Ovary (tissue), 3 donors: ENCODE data around the gene ZNF90.

Source experiments
- CTCF ChIP-seq, 3 donors: fragments of 450-650 bp in 2 of 3; fragments of 200-600 bp in 1 of 3; IDR thresholded peaks; one replicate each; pipeline versions ENCODE4 v1.5.1 to v1.8.0; 2016 to 2022; ENCODE audit warnings: antibody characterized with exemption in 3 of 3, mild to moderate bottlenecking in 1 of 3
- EP300 ChIP-seq: sonication (generic); formaldehyde crosslinking; IDR thresholded peaks from one replicate; pipeline ENCODE4 v1.6.1; 2017; ENCODE audit warnings: antibody characterized with exemption
- donor health status: DM: no; HTN: no; CAD: no.

DNA sequence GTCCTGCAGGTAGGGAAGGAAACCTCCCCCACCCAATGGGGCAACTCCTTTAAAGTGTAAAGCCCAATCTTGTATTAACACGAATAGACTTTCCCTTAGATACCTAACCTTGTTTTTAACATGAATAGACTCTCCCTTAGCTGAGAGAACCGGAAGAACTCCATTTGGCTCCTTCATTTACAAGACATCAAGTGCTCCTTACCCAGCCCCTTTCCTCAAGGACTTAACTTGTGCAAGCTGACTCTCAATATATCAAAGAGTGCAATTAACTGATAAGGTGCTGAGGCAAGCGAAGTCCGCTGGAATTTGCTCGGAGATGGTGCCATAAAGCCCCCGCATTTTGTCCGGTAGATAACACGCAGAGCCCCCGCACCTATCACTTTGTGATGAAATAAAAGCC is 9.9 kb upstream of the ZNF90 start:
- TF ChIP-seq EP300 (no peak), CTCF (IDR thresholded peaks at IDR 0.05) (no peak)
